ENCODE results near the gene FHIT.

FHIT gene

DNA sequence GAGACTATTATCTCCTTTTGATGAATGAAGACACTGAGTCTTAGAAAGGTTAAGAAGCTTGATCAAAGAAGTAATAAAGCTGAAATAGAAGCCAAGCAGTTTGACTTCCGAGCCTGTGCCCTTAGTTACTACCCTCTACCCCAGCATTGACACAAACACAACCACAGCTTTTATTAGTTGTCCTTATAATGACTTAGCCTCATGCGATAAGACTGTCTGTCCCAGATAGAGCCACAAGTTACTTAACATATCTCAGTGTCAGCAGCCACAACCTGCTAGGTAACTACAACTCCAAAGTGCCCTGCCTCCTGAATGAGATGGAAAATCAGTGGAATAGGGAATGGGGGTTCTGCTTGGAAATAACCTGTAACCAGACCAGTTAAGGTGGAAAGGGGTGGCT is 1419.9 kb downstream of the FHIT start:
- H3K4me3 ChIP-seq (ENCODE audit: low read depth, low read length) = no peak overlapping the region
- TF ChIP-seq, protein P1, sequence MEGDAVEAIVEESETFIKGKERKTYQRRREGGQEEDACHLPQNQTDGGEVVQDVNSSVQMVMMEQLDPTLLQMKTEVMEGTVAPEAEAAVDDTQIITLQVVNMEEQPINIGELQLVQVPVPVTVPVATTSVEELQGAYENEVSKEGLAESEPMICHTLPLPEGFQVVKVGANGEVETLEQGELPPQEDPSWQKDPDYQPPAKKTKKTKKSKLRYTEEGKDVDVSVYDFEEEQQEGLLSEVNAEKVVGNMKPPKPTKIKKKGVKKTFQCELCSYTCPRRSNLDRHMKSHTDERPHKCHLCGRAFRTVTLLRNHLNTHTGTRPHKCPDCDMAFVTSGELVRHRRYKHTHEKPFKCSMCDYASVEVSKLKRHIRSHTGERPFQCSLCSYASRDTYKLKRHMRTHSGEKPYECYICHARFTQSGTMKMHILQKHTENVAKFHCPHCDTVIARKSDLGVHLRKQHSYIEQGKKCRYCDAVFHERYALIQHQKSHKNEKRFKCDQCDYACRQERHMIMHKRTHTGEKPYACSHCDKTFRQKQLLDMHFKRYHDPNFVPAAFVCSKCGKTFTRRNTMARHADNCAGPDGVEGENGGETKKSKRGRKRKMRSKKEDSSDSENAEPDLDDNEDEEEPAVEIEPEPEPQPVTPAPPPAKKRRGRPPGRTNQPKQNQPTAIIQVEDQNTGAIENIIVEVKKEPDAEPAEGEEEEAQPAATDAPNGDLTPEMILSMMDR (IDR thresholded peaks at IDR 0.05; ENCODE audit: low read depth, low read length) = no peak
- H3K9me3 ChIP-seq = no peaks in the 10 kb centered on the region
- DNase-seq = no peak
- no peaks in the 10 kb centered on the region for H3K4me1 ChIP-seq
- H3K27me3 ChIP-seq = no peaks in the 10 kb centered on the region
- H3K36me3 ChIP-seq = no peaks in the 10 kb centered on the region

GRCh38 chr3:59829527-59829926 is 1421.7 kb downstream of the FHIT start:
- Histone ChIP-seq H3K4me1 (no peaks in the 10 kb centered on the region), H3K27me3 (no peaks in the 10 kb centered on the region), H3K4me3 (ENCODE audit: low read depth, low read length) (no peak overlapping the region), H3K36me3 (no peaks in the 10 kb centered on the region), H3K9me3 (no peaks in the 10 kb centered on the region)
- no peak for DNase-seq
- TF ChIP-seq, protein P1 (IDR thresholded peaks at IDR 0.05; ENCODE audit: low read depth, low read length) = no peak

GRCh38 chr3:59824876-59825275 is 1426.4 kb downstream of the FHIT start:
- Histone ChIP-seq H3K36me3 (no peaks in the 10 kb centered on the region), H3K4me1 (no peaks in the 10 kb centered on the region), H3K27me3 (no peaks in the 10 kb centered on the region), H3K9me3 (no peaks in the 10 kb centered on the region), H3K4me3 (ENCODE audit: low read depth, low read length) (no peak overlapping the region)
- DNase-seq = no peak
- TF ChIP-seq, protein P1 (IDR thresholded peaks at IDR 0.05; ENCODE audit: low read depth, low read length) = no peak

GRCh38 chr3:59821274-59821673 is 1430.0 kb downstream of the FHIT start:
- Histone ChIP-seq H3K27me3 (no peaks in the 10 kb centered on the region), H3K4me3 (ENCODE audit: low read depth, low read length) (no peak overlapping the region), H3K4me1 (no peaks in the 10 kb centered on the region), H3K9me3 (no peaks in the 10 kb centered on the region), H3K36me3 (no peaks in the 10 kb centered on the region)
- no peak for DNase-seq
- TF ChIP-seq, protein P1 (IDR thresholded peaks at IDR 0.05; ENCODE audit: low read depth, low read length) = no peak

DNA sequence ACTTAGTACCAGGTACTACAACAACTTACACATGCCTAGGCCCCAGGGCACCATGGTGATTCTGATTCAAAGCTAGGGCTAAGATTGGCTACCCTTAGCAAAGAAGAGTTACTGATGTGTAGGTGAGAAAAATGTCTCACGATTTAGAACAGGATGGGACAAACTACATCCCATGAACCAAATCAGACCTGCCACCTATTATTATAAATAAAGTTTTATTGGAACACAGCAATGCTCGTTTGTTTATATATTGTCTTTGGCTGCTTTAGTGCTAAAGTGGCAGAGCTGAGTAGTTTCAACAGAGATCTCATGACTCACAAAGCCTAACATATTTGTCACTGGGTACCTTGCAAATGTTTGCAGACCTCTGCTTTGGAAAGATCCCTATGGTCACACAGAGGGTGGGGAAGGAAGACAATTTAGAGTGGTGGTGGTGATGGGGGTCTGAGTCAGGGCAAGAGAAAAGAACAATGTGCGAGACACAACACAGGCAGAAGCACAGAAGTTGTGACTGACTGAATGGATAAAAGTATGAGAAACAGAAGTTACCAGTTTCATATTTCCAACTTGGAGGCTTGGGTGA is 1430.8 kb downstream of the FHIT start:
- H3K4me1 ChIP-seq = no peaks in the 10 kb centered on the region
- no peak overlapping the region for H3K4me3 ChIP-seq (ENCODE audit: low read depth, low read length)
- H3K9me3 ChIP-seq = no peaks in the 10 kb centered on the region
- no peaks in the 10 kb centered on the region for H3K36me3 ChIP-seq
- DNase-seq = no peak
- H3K27me3 ChIP-seq = no peaks in the 10 kb centered on the region
- TF ChIP-seq, protein P1 (IDR thresholded peaks at IDR 0.05; ENCODE audit: low read depth, low read length) = no peak

DNA sequence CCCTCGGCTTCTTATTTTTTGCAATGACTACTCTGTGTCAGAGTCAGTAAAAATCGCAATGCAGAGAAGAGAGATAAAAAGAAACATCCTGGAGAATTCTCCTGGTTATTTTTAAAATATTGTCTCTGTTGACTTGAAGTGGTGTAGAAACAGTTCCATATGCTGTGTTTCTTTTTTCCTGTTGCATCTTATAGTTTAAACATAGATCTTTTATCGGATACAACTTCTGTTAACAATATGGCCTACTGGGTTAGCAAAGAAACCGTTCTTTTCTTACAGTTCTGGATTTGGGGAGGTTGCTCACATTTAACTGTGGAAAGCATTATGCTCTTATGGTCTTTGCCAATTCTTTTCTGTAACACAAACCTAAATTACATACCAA is 1432.3 kb downstream of the FHIT start:
- no peaks in the 10 kb centered on the region for H3K9me3 ChIP-seq
- no peaks in the 10 kb centered on the region for H3K36me3 ChIP-seq
- H3K27me3 ChIP-seq = no peaks in the 10 kb centered on the region
- no peak for DNase-seq
- TF ChIP-seq, protein P1 (IDR thresholded peaks at IDR 0.05; ENCODE audit: low read depth, low read length) = no peak
- no peaks in the 10 kb centered on the region for H3K4me1 ChIP-seq
- no peak overlapping the region for H3K4me3 ChIP-seq (ENCODE audit: low read depth, low read length)
